Measurements from ENCODE around the gene KCNK3.
"Not testable (repeated sequence)": the region's sequence is repeated elsewhere in the genome, so short reads cannot be mapped to it uniquely, and the experiment has no call there.

KCNK3 gene

DNA sequence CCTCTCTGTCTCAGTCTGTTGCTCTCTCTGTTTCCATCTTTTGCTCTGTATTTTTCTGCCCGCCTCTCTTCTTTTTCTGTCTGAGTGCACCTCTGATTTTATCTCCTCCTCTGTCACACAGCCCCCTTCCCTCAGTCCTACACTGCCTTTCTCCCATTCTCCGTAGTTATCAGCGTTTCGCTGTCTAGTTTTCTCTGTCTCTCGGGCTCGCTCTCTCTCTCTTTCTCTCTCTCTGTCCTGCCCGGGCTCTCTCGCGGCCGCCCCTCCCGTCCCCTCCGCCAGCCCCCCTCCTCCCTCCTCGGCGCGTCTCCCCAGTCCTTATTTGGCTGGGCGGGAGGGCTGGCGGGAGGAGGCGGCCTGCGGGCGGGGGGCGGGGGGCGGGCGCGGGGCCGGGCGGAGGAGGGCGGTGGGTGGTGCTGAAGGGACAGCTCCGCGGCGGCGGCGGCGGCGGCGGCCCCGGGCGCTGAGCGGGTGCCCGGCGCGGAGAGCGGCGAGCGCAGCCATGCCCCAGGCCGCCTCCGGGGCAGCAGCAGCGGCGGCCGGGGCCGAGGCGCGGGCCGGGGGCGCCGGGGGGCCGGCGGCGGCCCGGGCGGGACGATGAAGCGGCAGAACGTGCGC, at the start of gene KCNK3:
KCNK3 (plus strand) TSS at position 444 of the 618 bp plus-strand sequence; CDS start at position 598, 154 bp downstream.
- DNase-seq (ENCODE audit: low read depth), result peak; percentile 9

- no peak for DNase-seq (ENCODE audit: low read depth)
Measured at GRCh38 chr2:26644188-26644835, 48.2 kb upstream of the KCNK3 start.

- no peak for DNase-seq (ENCODE audit: low read depth)
Measured at GRCh38 chr2:26645762-26646161, 46.8 kb upstream of the KCNK3 start.

DNA sequence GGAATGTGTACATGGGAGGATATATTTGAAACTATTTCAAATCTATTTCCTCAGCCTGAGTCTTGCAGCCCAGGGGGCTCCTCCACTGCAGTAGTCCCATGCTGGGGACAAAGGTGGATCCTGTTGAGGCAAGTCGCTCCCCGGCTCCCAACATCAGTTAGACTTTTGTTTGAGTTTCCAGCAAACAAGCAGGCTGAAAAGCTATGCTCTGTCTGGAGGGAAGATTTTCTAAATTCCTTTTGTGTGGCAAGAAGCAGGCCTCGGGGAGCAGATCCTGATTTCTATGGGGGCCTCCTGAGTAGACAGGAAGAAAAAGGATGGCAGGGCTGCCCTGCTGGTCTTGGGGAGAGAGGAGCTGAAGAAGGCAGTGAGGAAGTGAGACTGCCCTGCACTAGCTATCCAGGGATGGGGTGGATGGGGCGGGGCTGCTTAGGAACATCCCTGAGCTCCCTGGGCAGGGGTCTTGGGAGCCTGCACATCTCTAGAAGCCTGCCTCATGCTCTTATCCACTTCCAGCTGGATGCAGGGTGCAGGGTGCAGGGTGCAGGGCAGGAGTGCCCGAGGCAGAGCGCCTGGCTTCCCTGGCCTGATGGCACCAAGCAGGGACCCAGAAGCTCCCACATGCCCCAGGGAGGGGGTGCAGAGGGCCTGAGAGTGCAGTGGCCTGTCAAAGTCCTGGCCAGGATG, 45.4 kb upstream of the KCNK3 start:
- DNase-seq (ENCODE audit: low read depth), result no peak

DNA sequence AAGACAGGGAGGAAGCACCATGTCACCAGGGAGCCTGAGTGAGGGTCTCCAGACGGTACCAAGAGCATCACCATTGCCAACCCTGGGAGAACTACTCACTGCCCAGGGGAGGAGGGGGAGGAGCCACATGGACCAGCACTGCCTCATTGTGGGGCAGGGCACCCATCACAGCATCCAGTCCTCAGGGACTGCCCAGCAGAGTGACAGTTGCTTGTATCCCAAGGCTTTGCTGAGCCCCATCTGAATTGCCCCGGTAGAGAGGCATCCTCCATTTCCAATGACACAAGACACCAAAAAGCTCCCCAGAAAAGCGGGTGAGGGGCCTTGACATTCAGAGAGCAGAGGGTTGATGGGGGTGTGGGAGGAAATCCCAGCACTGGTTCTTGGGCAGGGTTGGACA, 44.5 kb upstream of the KCNK3 start:
- DNase-seq (ENCODE audit: low read depth), result no peak

GRCh38 chr2:26648516-26648915, 44.0 kb upstream of the KCNK3 start:
- no peak for DNase-seq (ENCODE audit: low read depth)

DNA sequence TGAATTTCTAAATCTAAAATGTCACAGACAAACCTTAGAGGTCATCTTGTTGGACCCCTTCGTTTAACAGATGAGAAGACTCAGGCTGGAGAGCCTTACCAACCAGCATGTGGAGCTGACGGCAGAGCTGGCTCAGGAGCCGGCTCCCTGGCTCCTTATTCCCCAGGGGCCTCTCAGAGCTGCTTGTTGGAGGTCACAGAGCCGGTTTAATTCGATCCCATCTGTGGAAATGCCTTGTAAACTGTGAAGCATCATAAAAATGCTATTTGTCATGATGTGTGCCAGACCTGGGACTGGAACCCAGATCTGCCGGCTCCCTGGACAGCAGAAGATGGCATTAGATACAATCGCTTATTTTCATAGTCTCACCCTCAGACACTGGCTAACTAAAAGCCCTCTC, 43.2 kb upstream of the KCNK3 start:
- DNase-seq (ENCODE audit: low read depth), result no peak

DNA sequence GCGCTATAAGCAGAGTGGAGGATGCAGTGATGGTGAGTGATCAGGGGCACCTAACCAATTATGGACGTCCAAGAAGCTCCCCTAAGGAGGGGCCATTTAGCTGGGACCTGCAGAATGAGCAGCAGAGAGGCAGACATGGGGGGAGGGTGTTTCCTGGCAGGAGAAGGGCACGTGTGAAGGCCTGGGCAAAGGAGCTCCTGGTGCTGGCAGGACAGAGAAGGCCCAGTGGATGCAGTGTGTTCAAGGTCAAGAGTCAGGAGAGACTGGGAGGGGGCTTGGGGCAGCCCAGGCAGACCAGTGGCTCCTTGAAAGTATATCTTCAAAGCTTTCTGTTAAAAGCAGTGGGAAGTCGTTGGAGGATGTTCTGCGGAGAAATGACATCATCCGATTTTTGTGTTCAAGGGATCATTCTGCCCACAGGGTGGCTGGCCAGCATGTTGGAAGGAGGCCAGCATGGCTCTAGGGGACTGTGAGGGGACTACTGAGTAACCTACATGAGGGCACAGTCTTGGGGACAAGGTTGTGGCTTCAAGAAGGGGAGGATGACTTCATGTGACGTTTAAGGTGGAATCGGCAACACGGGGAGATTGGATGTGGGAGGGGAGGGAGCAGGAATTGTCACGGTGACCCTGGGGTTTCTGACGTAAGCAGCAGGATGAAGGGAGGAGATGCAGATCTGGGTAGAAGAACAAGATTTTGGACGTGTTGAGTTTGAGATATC, 42.4 kb upstream of the KCNK3 start:
- DNase-seq (ENCODE audit: low read depth), result no peak

GRCh38 chr2:26650713-26651469, 41.6 kb upstream of the KCNK3 start:
- no peak for DNase-seq (ENCODE audit: low read depth)

DNA sequence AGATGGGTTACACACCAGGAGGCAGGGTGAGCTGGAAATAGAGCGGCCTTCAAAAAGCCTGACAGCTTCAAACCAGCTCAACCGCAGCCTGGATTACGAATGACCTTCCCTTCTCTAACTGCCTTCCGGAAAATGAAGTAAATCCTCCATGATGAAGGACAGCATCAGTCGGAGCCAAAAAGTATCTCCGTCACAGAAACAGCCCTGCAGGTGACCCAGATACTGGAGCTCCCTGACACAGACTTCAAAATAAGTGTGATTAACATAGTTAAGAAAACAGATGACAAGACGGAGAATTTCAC, 41.1 kb upstream of the KCNK3 start:
- no peak for DNase-seq (ENCODE audit: low read depth)

DNA sequence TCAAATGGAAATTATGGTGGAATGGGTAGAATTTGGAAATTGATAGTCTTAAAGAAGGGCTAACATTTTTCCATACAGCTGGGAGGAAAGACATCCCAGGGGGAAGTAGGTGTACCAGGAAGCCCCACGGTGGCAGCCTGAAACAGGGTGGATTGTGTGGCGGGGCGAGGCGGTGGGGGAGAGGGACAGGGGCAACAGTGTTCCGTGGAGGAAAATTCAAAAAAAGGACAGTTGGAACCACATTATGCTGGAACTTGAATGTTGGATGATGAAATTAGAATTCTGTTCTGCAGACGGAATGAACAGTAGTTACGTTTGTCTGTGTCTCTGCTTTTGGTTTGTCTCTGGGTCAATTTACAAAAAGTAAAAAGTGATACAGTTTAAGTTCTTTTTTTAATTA, 40.7 kb upstream of the KCNK3 start:
- no peak for DNase-seq (ENCODE audit: low read depth)

DNA sequence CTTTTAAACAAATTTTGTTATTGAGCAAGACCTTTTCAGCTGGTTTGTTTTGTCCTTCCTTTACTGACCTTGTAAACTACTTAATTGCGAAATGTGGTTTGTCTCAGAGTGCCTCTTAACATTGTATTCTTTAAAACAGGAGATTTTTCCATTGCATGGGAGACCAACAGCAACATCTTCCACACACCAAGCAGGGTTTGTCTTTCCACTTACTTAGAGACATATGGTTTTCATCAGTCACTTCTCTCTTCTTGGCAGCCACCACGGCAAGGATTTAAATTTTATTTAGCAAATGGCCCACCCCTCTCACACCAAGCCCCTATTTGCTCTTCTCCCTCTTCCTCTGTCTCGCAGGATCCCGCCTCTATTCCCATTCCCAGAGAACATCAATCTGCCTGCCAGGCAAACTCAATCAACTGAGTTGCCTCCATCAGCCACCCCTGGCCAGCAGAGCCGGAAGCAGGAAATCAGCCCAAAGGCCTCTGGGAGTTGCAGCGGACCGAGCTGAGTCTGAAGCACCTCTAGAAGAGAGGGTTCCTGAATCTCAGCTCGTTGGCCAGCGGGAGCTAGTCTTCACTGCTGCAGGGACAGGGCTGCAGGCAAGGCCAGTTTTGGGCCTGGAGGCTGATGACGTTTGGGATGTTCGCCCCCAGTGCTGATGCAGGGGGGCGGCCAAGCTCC, 40.0 kb upstream of the KCNK3 start:
- DNase-seq (ENCODE audit: low read depth), result no peak

DNA sequence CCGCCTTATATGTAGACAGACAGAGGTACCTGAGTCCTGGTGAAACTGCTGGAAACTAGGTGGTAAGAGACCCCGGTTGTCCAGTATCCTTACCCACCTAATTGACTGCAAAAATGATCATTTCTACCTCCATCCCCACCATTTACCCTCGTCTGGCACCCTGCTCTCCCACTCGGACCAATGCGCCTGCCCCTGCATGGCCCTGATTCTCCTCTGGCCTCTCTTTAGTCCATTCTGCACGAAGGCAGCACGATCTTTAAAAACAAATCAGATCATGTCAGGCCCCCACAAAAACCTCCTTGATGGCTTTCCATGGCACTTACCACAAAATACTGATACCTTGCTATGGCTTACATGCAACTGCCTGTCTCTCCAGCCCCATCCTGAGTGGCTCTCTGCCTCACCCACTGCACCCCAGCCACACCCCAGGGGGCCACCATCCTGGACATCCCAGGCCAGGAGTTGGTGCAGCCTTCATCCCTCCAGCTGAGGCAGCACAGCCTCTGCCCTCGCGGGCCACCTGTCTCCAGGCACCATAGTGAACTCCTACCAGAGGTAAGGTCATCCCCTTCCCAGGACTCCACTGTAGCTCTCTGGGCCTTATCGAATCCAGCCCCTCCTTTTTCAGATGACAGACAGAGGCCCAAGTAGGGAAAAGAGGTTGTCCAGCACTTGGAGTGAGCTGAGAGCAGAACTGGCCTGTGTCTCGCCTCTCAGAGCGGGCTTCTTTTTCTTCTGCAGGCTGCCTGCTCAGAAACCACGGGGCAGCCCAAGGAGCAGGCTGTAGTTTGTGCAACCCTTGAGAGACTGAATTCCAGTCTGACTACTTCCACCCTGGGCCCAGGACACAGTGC, 39.1 kb upstream of the KCNK3 start:
- no peak for DNase-seq (ENCODE audit: low read depth)

DNA sequence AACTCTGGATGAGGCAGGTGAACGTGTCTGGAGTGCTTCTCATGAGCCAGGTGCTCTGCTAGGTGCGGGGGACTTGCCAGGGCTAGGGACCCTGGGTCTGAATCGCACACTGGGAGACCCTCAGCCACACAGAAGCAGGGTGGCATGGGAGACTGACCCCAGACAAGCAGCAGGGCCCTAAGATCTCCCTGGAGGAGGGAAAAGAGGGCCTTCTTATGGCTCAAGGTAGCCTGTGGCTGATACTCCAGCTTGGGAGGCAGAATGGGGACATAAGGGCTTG, 38.5 kb upstream of the KCNK3 start:
- DNase-seq (ENCODE audit: low read depth), result no peak

DNA sequence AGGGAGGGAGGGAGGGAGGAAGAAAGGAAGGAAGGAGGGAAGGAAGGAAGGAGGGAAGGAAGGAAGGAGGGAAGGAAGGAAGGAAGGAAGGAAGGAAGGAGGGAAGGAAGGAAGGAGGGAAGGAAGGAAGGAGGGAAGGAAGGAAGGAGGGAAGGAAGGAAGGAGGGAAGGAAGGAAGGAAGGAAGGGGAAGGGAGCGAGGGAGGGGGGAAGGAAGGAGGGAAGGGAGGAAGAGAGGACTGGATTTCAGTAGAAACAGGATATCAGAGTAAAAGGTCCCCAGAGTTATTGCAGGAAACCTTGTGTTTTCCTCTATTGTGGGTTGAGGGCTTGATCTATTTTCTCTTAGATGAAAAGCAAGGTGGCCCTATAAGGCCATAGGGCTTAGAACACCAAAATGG, 37.4 kb upstream of the KCNK3 start:
- not testable (repeated sequence) for DNase-seq (ENCODE audit: low read depth)

GRCh38 chr2:26655611-26656195, 36.8 kb upstream of the KCNK3 start:
- DNase-seq (ENCODE audit: low read depth), result no peak

GRCh38 chr2:26657265-26657664, 35.3 kb upstream of the KCNK3 start:
- no peak for DNase-seq (ENCODE audit: low read depth)

- no peak for DNase-seq (ENCODE audit: low read depth)
Measured at GRCh38 chr2:26658691-26659346, 33.7 kb upstream of the KCNK3 start.

- no peak for DNase-seq (ENCODE audit: low read depth)
Measured at GRCh38 chr2:26660363-26660962, 32.1 kb upstream of the KCNK3 start.

GRCh38 chr2:26665296-26665695, 27.2 kb upstream of the KCNK3 start:
- not testable (repeated sequence) for DNase-seq (ENCODE audit: low read depth)

All from activated T-helper 1 cell treated with Interleukin-2 at 50 U/mL for 16 hours (primary cell).